IPS-18a (cell line): ENCODE results near the gene EXOC8.

ENCODE experiments used
- H3K27ac ChIP-seq: one replicate; pipeline ENCODE4 v1.5.1; 2013; ENCODE audit warnings: low read length
- H3K27me3 ChIP-seq: one replicate; pipeline ENCODE4 v1.6.1; 2013; ENCODE audit warnings: mild to moderate bottlenecking, low read length; ENCODE audit not compliant: control insufficient read depth, insufficient read depth
- H3K36me3 ChIP-seq: one replicate; pipeline ENCODE4 v1.6.1; 2013; ENCODE audit warnings: low read depth, low read length; ENCODE audit not compliant: control insufficient read depth
- H3K4me1 ChIP-seq: one replicate; pipeline ENCODE4 v1.6.1; 2013; ENCODE audit warnings: low read depth, low read length; ENCODE audit not compliant: control insufficient read depth
- H3K4me3 ChIP-seq: one replicate; pipeline ENCODE4 v1.5.1; 2013; ENCODE audit warnings: low read length
- H3K9ac ChIP-seq: one replicate; pipeline ENCODE4 v1.6.1; 2013; ENCODE audit warnings: mild to moderate bottlenecking, low read length, moderate library complexity
- H3K9me3 ChIP-seq: one replicate; pipeline ENCODE4 v1.6.1; 2013; ENCODE audit warnings: low read depth, low read length; ENCODE audit not compliant: control insufficient read depth

The EXOC8 gene

DNA sequence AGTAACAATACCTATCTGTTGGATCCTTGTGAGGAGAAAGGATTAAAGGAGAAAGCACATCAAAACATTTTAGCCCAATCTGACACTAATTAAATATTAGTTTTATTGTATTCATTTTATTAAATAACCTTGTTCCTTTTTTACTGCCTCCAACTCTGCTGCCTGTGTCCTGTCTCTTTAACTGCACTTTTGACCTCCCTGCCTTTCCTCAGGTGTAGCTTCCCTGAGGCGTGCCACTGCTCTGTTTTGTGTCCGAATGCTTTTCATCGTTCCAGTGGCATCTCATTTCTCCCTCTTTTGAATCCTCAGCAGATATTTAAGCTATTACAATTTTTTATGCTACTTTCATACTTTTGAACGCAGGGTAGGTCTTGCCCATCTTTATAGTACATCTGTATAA lies 10.8 kb upstream of the EXOC8 start:
- Histone ChIP-seq H3K9ac (no peak overlapping the region), H3K27ac (no peak overlapping the region), H3K4me1 (no peaks in the 10 kb centered on the region), H3K4me3 (no peak overlapping the region), H3K9me3 (no peaks in the 10 kb centered on the region), H3K36me3 (peaks cover 64% of the 10 kb centered on the region), H3K27me3 (no peaks in the 10 kb centered on the region)

DNA sequence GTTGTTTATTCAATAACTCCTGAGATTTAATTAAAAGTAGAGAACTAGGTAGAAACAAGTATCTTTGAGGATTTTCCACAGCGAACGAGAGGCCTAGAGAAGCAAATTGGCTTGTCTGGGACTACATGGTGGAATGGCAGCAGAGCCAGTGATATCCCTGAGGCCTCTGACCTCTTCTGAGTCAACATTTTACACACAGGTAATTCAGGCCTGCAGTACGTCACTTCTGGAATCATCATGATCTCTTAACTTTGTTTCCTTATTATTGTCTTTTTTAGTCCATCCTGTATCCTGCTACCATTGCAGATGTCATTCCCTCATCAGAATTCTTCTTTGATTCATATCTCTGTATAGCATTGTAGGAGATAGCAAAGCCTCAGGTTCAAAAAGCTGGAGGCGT lies 10.3 kb upstream of the EXOC8 start:
- Histone ChIP-seq H3K4me1 (no peaks in the 10 kb centered on the region), H3K27me3 (no peaks in the 10 kb centered on the region), H3K9ac (no peak overlapping the region)

DNA sequence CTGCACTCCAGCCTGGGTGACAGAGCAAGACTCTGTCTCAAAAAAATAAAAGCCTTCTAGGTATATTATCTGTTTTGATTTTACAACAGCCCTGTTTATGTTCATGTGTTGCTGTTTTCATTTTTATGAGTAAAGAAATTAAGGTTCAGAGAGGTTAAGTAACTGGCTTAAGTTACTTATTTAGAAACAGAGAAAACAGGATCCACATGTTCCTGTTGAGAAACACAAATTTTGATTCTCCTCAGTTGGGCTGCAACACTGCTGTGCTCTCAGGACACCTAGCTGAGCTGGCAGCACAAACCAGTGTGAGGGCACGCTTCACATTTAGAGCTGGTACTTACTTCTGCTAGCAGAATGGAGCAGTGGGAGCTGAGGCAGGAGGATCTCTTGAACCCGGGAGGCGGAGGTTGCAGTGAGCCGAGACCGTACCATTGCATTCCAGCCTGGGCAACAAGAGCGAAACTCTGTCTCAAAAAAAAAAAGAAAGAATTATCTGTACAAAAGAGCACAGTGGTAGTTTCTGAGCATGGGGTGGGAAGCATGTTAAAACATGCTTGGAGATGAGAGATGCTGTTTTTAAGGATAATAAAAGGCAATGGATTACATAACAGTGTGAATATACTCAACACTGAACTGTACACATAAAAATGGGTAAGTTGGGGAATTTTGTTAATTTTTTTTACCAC lies 2.8 kb upstream of the EXOC8 start:
- no peak overlapping the region for H3K9ac ChIP-seq
- H3K9me3 ChIP-seq, result no peaks in the 10 kb centered on the region
- H3K27me3 ChIP-seq, result no peaks in the 10 kb centered on the region
- H3K4me1 ChIP-seq, result peaks cover 15% of the 10 kb centered on the region
- H3K4me3 ChIP-seq, result no peak overlapping the region
- peaks cover 10% of the 10 kb centered on the region for H3K36me3 ChIP-seq
- H3K27ac ChIP-seq, result no peak overlapping the region

More for the DNA sequence above, 10.3 kb upstream of the EXOC8 start:
- no peaks in the 10 kb centered on the region for H3K9me3 ChIP-seq
- no peak overlapping the region for H3K27ac ChIP-seq
- no peak overlapping the region for H3K4me3 ChIP-seq
- peaks cover 63% of the 10 kb centered on the region for H3K36me3 ChIP-seq

DNA sequence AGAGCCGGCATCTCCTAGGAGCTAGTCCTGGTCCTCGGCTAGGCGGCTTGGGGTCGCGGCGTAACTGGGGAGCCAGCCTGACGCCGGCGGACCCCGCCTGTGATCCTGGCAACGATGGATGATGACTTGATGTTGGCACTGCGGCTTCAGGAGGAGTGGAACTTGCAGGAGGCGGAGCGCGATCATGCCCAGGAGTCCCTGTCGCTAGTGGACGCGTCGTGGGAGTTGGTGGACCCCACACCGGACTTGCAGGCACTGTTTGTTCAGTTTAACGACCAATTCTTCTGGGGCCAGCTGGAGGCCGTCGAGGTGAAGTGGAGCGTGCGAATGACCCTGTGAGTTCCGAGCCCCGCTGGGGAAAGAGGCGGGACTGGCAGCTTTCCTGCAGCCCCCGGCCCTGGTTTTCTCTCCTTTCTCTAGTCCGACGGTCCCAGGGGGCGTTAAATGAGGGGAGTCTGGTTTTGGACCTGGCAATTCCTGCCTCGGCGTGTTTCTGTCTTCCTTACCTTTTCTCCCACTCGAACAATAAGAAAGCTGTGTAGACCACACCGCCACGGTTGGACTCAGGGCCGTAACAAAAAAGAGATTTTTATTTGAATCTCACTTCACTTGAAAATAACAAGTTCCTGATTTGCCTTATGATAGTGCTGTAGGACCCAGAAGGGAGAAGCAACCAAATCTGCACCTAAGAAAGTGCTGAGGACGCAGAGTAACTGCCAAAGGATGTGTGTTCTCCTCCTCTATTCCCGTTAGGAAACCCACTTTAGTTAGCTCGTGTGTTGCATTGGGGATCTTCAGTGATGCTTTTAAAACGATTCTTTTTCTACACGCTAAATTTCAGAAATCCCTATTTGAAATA lies 847 bp upstream of the EXOC8 start, which contains the start of gene SPRTN:
Gene SPRTN, plus strand, starts transcription at position 24 of the 859 bp plus-strand sequence. Its CDS starts 91 bp downstream, at position 115.
- Histone ChIP-seq H3K27me3 (no peaks in the 10 kb centered on the region), H3K36me3 (peaks cover 6% of the 10 kb centered on the region), H3K9me3 (no peaks in the 10 kb centered on the region), H3K4me3 (peak within 1 kb of the TSS; percentile 93), H3K4me1 (peaks cover 16% of the 10 kb centered on the region), H3K9ac (peak within 1 kb of the TSS; percentile 84), H3K27ac (peak within 1 kb of the TSS; percentile 19)

DNA sequence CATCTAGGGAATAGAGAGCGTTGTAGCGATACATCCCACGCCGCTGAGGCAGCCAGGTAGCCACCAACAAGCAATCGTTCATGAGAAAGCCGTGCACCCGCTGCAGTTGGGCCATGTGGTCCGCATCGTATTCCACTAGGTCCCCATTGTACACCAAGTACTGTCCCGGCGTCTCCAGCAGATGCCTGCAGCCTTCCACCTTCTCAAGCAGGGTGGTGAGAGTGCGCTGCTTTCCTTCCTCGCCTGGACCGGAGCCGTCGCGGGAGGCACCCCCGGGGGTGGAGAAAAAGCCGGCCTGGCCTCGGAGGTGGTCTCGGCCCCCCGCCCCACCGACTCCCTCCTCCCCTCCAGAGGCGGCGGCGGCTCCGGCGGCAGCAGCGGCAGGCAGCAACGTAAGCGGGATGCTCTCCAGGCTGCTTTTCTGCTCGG lies 595 bp downstream of the EXOC8 start:
- H3K36me3 ChIP-seq, result no peaks in the 10 kb centered on the region
- no peak overlapping the region for H3K27ac ChIP-seq
- peak overlapping the region; percentile 93 for H3K4me3 ChIP-seq
- peak overlapping the region; percentile 84 for H3K9ac ChIP-seq
- H3K4me1 ChIP-seq, result peaks cover 16% of the 10 kb centered on the region
- no peaks in the 10 kb centered on the region for H3K9me3 ChIP-seq
- no peaks in the 10 kb centered on the region for H3K27me3 ChIP-seq

DNA sequence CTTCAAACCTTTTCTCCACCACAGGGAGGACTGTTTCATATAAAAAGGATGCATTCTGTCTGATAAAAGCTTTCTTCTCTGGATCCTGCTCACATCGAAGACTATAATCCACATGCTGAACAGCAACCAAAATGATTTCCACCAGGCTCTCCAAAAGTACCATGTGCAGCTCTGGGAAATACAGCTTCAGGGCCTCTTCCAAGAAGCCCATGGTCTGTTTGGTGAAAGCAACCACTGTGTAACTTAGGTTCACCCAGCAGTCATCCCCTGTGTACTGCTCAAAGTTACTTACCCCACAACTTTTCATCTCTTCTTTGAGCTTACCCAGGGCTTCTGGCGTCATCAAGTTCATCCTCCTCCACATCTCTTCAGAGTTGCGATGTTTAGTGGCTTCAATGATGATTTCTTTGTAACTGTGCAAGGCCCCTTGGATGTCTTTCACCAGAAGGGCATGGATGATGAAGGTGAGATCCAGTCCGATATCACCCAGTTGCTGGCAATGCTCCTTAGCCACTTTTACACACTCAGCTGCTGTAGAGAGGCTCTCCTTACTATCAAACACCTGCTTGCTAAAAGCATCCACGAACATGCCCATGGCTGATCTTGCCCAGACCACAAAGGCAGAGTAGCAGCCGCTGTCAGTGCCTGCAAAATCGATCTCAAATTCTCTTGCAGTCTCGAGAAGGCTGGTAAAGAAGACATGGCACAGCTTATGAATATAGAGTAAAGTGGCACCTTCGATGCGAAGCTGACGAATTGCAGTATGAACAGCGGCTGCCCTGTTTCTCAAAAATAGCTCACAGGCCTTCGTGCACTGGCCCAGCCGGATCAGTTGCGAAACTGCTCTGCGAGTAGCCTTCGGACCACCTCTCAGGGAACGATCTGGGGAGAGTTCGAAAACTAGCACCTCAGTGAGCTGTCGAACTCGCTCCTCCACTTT lies 1.7 kb downstream of the EXOC8 start:
- Histone ChIP-seq H3K9ac (peak overlapping the region; percentile 84), H3K4me3 (peak overlapping the region; percentile 93), H3K9me3 (no peaks in the 10 kb centered on the region), H3K36me3 (no peaks in the 10 kb centered on the region), H3K27me3 (no peaks in the 10 kb centered on the region), H3K4me1 (peaks cover 16% of the 10 kb centered on the region), H3K27ac (no peak overlapping the region)

DNA sequence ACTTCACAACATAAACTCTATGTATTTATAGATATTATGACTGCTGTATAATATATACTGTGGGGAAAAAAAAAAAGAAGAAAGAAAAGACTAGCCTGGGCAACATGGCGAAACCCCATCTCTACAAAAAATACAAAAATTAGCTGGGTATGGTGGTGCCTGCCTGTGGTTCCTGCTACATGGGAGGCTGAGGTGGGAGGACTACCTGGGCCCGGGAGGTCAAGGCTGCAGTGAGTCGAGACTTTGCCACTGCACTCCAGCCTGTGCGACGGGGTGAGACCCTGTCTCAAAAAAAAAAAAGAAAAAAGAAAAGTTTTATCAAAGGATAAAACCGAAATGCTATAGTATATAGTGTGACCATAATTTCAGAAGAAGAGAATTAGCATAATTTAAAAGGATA lies 2.7 kb downstream of the EXOC8 start:
- no peak overlapping the region for H3K9ac ChIP-seq
- peak overlapping the region; percentile 40 for H3K4me3 ChIP-seq

DNA sequence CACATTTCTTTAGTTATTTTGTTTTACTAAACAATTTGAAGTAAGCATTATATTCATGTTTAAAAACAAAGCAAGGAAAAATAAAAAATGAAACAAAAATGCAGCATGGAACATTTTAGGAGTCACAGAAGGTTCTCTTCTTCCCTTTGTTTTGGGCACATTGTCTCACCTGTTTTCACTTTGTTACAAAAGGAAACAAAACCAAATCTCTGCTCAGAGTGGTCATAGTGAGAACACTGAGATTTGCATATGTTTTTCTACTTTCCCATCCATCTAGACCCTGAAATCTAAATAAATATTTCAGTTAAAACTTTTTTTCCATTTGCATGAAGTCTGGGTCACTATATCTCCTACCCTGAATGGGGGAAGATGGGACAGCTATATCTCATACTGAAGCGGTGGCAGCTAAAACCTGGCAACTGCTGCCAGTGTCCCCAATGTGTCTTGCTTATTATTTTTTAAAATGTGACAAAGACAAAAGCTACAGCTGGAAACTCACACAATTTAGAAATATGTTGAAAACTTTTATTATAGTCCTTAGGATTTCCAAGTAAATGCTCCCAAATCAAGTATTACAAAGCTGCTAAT lies 3.5 kb downstream of the EXOC8 start:
- Histone ChIP-seq H3K27me3 (no peaks in the 10 kb centered on the region), H3K9me3 (no peaks in the 10 kb centered on the region), H3K27ac (no peak overlapping the region), H3K36me3 (no peaks in the 10 kb centered on the region), H3K4me1 (peaks cover 13% of the 10 kb centered on the region), H3K4me3 (peak overlapping the region; percentile 40), H3K9ac (peak overlapping the region; percentile 11)

More for the DNA sequence above, 2.7 kb downstream of the EXOC8 start:
- no peaks in the 10 kb centered on the region for H3K9me3 ChIP-seq
- no peaks in the 10 kb centered on the region for H3K36me3 ChIP-seq
- no peak overlapping the region for H3K27ac ChIP-seq
- no peaks in the 10 kb centered on the region for H3K27me3 ChIP-seq
- H3K4me1 ChIP-seq, result peaks cover 16% of the 10 kb centered on the region

DNA sequence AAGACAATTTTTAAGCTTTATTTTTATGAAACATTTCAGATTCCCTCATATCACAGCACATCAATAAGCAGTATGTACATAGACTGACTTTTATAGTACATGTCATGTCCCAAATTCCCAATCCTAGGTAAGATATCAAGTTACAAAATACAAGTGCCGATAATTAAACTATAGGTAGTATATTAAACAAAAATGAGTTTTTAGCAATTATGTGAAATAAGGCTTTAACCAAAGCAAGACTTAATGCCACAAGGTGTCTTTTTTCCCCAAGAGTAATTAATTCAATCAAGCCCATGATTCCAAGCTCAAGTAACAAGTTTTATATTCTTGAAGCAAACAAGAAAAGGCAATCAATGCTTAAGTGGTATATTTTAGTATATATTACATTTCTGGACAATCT lies 4.9 kb downstream of the EXOC8 start:
- H3K9ac ChIP-seq, result no peak overlapping the region
- no peak overlapping the region for H3K27ac ChIP-seq
- peaks cover 9% of the 10 kb centered on the region for H3K4me1 ChIP-seq
- no peaks in the 10 kb centered on the region for H3K36me3 ChIP-seq
- no peaks in the 10 kb centered on the region for H3K27me3 ChIP-seq
- no peaks in the 10 kb centered on the region for H3K9me3 ChIP-seq
- H3K4me3 ChIP-seq, result no peak overlapping the region

DNA sequence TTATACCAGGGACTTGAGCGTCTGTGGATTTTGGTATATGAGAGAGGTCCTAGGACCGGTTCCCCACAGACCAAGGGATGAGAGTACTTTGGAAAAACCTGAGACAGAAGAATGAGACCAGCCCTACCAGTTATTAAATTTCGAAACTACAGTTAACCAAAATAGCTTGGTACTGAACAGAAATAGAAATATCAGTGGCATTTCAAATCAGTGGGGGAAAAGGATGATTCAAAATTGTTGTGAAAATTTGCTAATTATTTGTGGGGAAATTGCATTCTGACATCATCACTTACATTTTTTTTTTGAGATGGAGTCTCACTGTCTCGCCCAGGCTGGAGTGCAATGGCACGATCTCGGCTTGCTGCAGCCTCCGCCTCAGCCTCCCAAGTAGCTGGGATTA lies 8.2 kb downstream of the EXOC8 start:
- Histone ChIP-seq H3K9me3 (no peaks in the 10 kb centered on the region), H3K4me1 (no peaks in the 10 kb centered on the region), H3K27me3 (no peaks in the 10 kb centered on the region), H3K36me3 (no peaks in the 10 kb centered on the region), H3K4me3 (no peak overlapping the region), H3K27ac (no peak overlapping the region), H3K9ac (no peak overlapping the region)

DNA sequence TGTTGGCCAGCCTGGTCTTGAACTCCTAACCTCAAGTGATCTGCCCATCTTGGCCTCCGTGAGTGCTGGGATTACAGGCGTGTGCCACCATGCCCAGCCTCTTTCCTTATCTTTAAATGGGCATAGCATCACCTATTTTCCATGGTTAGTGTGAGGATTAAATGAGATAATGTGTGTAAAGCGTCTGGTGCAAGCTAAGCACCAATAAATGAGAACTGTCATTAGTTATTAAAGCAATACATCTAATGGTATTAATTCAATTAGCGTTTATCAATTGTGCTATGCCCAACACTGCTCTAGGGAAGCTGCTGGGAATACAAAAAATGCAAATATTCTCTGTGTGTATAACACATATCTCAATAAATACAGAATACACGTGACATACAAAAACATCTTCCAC lies 10.0 kb downstream of the EXOC8 start:
- H3K27ac ChIP-seq, result no peak overlapping the region
- no peaks in the 10 kb centered on the region for H3K27me3 ChIP-seq
- H3K36me3 ChIP-seq, result no peaks in the 10 kb centered on the region
- no peaks in the 10 kb centered on the region for H3K4me1 ChIP-seq
- H3K4me3 ChIP-seq, result no peak overlapping the region
- no peaks in the 10 kb centered on the region for H3K9me3 ChIP-seq
- no peak overlapping the region for H3K9ac ChIP-seq
